Panc1 (cell line): ENCODE measurements around the gene MGAT4A.

Source experiments
- CTCF ChIP-seq: fragments of 450-650 bp; IDR thresholded peaks from 2 replicates; pipeline ENCODE4 v1.5.1; 2017; ENCODE audit warnings: mild to moderate bottlenecking
- POLR2AphosphoS5 ChIP-seq: IDR thresholded peaks from 2 replicates; pipeline ENCODE4 v1.6.1; 2012; ENCODE audit warnings: mild to moderate bottlenecking, low read depth, low read length, moderate library complexity
- REST ChIP-seq, 2 experiments: IDR thresholded peaks; 2 replicates each; pipeline ENCODE4 v1.6.1; 2011 to 2012; ENCODE audit warnings: low read depth in 2 of 2, control low read depth in 1 of 2, low read length in 1 of 2, mild to moderate bottlenecking in 1 of 2, moderate library complexity in 1 of 2; ENCODE audit not compliant: insufficient read depth in 1 of 2
- TCF7L2 ChIP-seq: IDR thresholded peaks from 2 replicates; pipeline ENCODE4 v1.6.1; 2011; ENCODE audit warnings: mild to moderate bottlenecking, low read depth, low read length, inconsistent platforms

DNA sequence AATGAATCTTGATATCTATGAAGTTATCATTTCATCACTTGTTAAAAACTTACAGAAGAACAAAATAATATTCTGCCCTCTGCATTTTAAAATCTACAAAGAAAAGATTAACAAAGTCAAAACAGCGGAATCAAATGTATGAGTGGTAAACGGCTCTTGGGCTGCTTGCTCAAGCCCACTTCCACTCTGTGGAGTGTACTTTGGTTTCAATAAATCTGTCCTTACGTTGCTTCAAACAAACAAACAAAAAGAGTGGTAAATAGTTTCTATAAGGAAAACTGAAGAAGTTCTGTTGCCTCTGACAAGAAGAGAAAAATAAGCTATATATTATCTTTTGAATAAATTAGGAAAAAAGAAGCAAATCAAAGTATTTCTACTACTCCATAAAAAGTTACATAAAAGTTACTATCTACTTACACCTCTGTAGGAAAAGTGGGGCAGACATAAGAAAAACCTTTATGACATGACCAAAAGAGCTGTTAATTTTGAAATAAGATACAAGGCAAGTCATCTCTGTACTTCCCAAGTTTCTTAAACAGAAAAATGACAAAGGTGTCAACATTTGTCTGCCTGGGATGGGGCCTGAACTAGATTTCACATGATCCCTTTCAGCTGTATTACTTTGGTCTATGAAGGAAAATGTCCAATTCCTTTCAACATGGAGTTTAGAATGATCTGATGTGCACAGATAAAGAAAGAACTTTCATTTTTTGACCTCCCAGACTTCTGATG, 56.5 kb downstream of the MGAT4A start:
- TF ChIP-seq CTCF (no peak), POLR2AphosphoS5 (no peak), REST (IDR thresholded peaks at IDR 0.05; ENCODE audit: insufficient read depth in 1 of 2, low read depth in 2 of 2, low read length in 1 of 2) (no peak), TCF7L2 (no peak)
